GM12872 (cell line): ENCODE data around the gene RIMBP2.

Experiments used
- CTCF ChIP-seq: IDR thresholded peaks from 3 replicates; pipeline ENCODE4 v1.5.1; 2011; ENCODE audit warnings: low read depth, mild to moderate bottlenecking, low read length, moderate library complexity; ENCODE audit not compliant: insufficient read depth

Gene RIMBP2

GRCh38 chr12:130538343-130539095, 177.6 kb downstream of the RIMBP2 start:
- TF ChIP-seq CTCF, result no peak

GRCh38 chr12:130537655-130538054, 178.4 kb downstream of the RIMBP2 start:
- no peak for TF ChIP-seq CTCF

- TF ChIP-seq CTCF, result no peak
Observed at GRCh38 chr12:130537051-130537450, 179.0 kb downstream of the RIMBP2 start.

- TF ChIP-seq CTCF, result no peak
Observed at GRCh38 chr12:130530429-130530828, 185.7 kb downstream of the RIMBP2 start.

GRCh38 chr12:130529781-130530180, 186.3 kb downstream of the RIMBP2 start:
- no peak for TF ChIP-seq CTCF

GRCh38 chr12:130527239-130527638, 188.9 kb downstream of the RIMBP2 start:
- no peak for TF ChIP-seq CTCF

DNA sequence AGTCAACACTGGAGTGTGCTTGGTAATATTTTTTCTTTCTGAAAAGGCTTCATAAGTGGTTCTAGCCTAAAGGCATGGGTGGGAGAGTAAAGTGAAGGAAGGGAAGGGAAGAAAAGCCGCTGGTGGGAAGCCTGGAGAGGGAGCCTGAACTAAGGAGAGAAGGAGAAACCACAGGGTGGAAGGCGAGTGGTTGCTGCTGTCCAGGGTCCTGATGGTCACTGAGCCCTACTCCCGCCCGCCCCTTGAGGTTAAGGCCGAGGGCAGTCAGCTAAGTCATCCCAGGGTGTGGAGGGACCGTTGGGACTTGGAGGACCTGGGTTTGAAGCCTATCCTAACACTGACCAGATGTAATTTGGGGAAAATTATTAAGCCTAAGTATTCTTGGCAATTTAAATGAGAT, 189.3 kb downstream of the RIMBP2 start:
- no peak for TF ChIP-seq CTCF
